ENCODE data around the gene MAPRE3. TPM values are rescaled to one million over a fixed set of nuclear protein-coding genes. Genes with fewer than 3 reads are reported as not detected.
A peak's percentile ranks its signal among the peaks of the same experiment; 100 is the strongest.

The MAPRE3 gene
- total RNA-seq, 6 experiments from 2014 or later, result 17.0 to 20.4 (median 17.7) TPM

DNA sequence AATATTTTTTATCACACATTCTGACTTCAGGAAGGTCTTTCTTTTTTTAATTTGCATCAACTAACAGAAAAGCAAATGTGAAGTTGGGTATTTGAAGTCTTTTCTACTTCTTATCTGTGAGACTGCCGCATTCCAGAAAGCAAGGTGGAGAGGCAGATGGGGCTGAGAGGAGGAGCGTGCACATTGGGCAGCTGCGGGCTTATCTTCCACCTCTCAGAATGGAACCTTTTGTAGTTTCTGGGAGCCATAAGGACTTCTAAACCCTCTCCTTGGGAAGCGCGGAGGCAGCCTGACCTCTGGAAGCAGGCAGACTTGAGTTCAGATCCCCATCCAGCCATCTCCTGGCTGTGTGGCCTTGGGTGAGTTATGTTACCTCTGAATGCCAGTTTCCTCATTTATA, 3.9 kb downstream of the MAPRE3 start:
- Mint-ChIP-seq H3K4me1 (ENCODE audit: low read depth) (peaks cover 36% of the 10 kb centered on the region), H3K27ac (no peak overlapping the region), H3K36me3 (ENCODE audit: low read depth) (no peaks in the 10 kb centered on the region; the same call in 1 of the 2 replicates), H3K9me3 (no peaks in the 10 kb centered on the region), H3K27me3 (ENCODE audit: insufficient read depth) (peaks cover 4% of the 10 kb centered on the region), H3K4me3 (no peak overlapping the region)
- DNase-seq, result no peak
- no peak for TF ChIP-seq CTCF (IDR thresholded peaks at IDR 0.05)

- Mint-ChIP-seq H3K36me3 (ENCODE audit: low read depth) (no peaks in the 10 kb centered on the region; the same call in 1 of the 2 replicates), H3K27ac (no peak overlapping the region), H3K4me3 (no peak overlapping the region), H3K9me3 (no peaks in the 10 kb centered on the region), H3K4me1 (ENCODE audit: low read depth) (peaks cover 39% of the 10 kb centered on the region), H3K27me3 (ENCODE audit: insufficient read depth) (peaks cover 7% of the 10 kb centered on the region)
- no peak for TF ChIP-seq CTCF (IDR thresholded peaks at IDR 0.05)
- DNase-seq, result no peak
Observed at GRCh38 chr2:26975102-26975501, 4.7 kb downstream of the MAPRE3 start.

DNA sequence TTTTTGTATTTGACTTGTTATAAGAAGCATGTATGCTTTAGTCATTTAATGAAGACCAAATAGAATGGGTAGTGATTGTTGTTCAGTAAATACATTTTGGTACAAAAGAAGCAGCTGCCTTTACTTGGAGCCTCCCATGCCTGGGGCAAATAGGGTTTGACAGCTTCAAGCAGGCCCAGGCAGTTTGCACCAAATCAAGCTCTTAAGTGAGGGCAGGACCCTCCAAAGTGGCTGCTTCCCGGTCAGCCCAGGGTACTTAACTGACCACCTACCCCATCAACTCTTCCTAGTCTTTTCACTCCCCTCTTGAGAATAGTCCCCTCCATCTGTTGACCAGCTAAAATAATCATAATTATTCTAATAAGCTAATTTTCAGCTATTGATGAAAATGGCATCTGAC, 5.2 kb downstream of the MAPRE3 start:
- TF ChIP-seq CTCF (IDR thresholded peaks at IDR 0.05), result no peak
- Mint-ChIP-seq H3K9me3 (no peaks in the 10 kb centered on the region), H3K4me1 (ENCODE audit: low read depth) (peaks cover 41% of the 10 kb centered on the region), H3K27ac (no peak overlapping the region), H3K36me3 (ENCODE audit: low read depth) (no peaks in the 10 kb centered on the region; the same call in 1 of the 2 replicates), H3K4me3 (no peak overlapping the region), H3K27me3 (ENCODE audit: insufficient read depth) (peaks cover 7% of the 10 kb centered on the region)
- DNase-seq, result no peak

- Mint-ChIP-seq H3K27me3 (ENCODE audit: insufficient read depth) (peaks cover 7% of the 10 kb centered on the region), H3K9me3 (no peaks in the 10 kb centered on the region), H3K4me1 (ENCODE audit: low read depth) (peaks cover 37% of the 10 kb centered on the region), H3K27ac (no peak overlapping the region), H3K4me3 (no peak overlapping the region), H3K36me3 (ENCODE audit: low read depth) (no peaks in the 10 kb centered on the region; the same call in 1 of the 2 replicates)
- TF ChIP-seq CTCF (IDR thresholded peaks at IDR 0.05), result no peak
- peak; percentile 38 for DNase-seq
Observed at GRCh38 chr2:26976237-26976636, 5.8 kb downstream of the MAPRE3 start.

DNA sequence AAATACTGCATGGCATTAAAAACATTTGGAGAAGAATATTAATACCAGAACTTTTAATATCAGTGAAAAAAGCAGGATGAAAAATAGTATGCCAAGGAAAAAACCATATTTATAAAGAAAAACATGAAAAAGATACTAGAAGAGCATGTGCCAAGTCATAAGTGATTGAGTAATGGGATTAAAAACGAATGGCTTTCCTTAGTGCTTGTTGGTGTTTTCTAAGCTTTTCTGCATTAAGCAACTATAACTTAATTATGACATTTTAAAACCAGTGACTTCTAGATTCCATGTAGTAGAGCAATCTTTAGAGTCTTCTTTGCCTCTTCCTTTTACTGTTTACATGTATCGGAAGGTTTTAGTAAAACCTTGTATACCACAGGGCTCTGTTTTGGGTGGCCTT, 6.6 kb downstream of the MAPRE3 start:
- Mint-ChIP-seq H3K4me3 (no peak overlapping the region), H3K36me3 (ENCODE audit: low read depth) (no peaks in the 10 kb centered on the region; the same call in 1 of the 2 replicates), H3K4me1 (ENCODE audit: low read depth) (peaks cover 30% of the 10 kb centered on the region), H3K27me3 (ENCODE audit: insufficient read depth) (peaks cover 7% of the 10 kb centered on the region), H3K9me3 (no peaks in the 10 kb centered on the region), H3K27ac (no peak overlapping the region)
- no peak for TF ChIP-seq CTCF (IDR thresholded peaks at IDR 0.05)
- DNase-seq, result no peak
